Fibroblast of pulmonary artery (primary cell): ENCODE data around the gene ACVR1C.
A peak's percentile ranks its signal among the peaks of the same experiment; 100 is the strongest.

Source experiments
- DNase-seq: peaks from one replicate; pipeline ENCODE4 v3.0.0-alpha.2; 2010; ENCODE audit warnings: low read depth
- H3K4me3 ChIP-seq: replicated peaks from 2 replicates; pipeline ENCODE4 v1.5.1; 2011; ENCODE audit warnings: low read depth, mild to moderate bottlenecking, control low read depth, low read length, moderate library complexity
- CTCF ChIP-seq: IDR thresholded peaks from 2 replicates; pipeline ENCODE4 v1.5.1; 2011; ENCODE audit warnings: mild to moderate bottlenecking, control low read depth, low read length, inconsistent platforms; ENCODE audit errors: missing control alignments

Gene ACVR1C

GRCh38 chr2:157477919-157478318, 150.7 kb downstream of the ACVR1C start:
- no peak for TF ChIP-seq CTCF
- DNase-seq: no peak
- H3K4me3 ChIP-seq: no peak overlapping the region

GRCh38 chr2:157476953-157477709, 151.5 kb downstream of the ACVR1C start:
- no peak overlapping the region for H3K4me3 ChIP-seq
- peak; percentile 37 for DNase-seq
- no peak for TF ChIP-seq CTCF
